A549 (cell line): ENCODE results near the gene GZMM.

Source experiments
- EP300 ChIP-seq, 2 experiments: fragments of >200 bp; sonication (Bioruptor Twin); formaldehyde crosslinking; IDR thresholded peaks; 2 replicates in 1 of 2; 3 replicates in 1 of 2; pipeline ENCODE4 v1.6.1; 2016 to 2017
- HOXB13 ChIP-seq: fragments of 250-450 bp; sonication (Bioruptor Pico); IDR thresholded peaks from 2 replicates; pipeline ENCODE4 v1.5.0; 2020; ENCODE audit warnings: low read depth, mild to moderate bottlenecking, moderate library complexity
- JUN ChIP-seq, 2 experiments: fragments of >200 bp; sonication (Bioruptor Twin); formaldehyde crosslinking; IDR thresholded peaks; 2 replicates in 1 of 2; 3 replicates in 1 of 2; pipeline ENCODE4 v1.6.1; 2016 to 2017
- JUNB ChIP-seq: fragments of >200 bp; sonication (Bioruptor Twin); formaldehyde crosslinking; IDR thresholded peaks from 2 replicates; pipeline ENCODE4 v1.6.1; 2016
- NFE2L2 ChIP-seq: fragments of 150-350 bp; conservative IDR thresholded peaks from 2 replicates; pipeline ENCODE4 v1.6.1; 2014; ENCODE audit warnings: low read length
- SREBF2 ChIP-seq: fragments of 450-650 bp; IDR thresholded peaks from 2 replicates; pipeline ENCODE4 v1.6.1; 2014; ENCODE audit warnings: mild to moderate bottlenecking, moderate library complexity
- ZC3H11A ChIP-seq: fragments of 450-650 bp; IDR thresholded peaks from 2 replicates; pipeline ENCODE4 v1.6.1; 2014; ENCODE audit warnings: antibody characterized with exemption, mild to moderate bottlenecking
- TF ChIP-seq, protein P1 (sequence below): fragments of >200 bp; sonication (Bioruptor Twin); formaldehyde crosslinking; IDR thresholded peaks from 3 replicates; pipeline ENCODE4 v1.5.1; 2016
- TF ChIP-seq, protein P2 (sequence below): fragments of 450-650 bp; IDR thresholded peaks from 2 replicates; pipeline ENCODE4 v1.6.1; 2014; ENCODE audit warnings: antibody characterized with exemption

- TF ChIP-seq, protein P1, sequence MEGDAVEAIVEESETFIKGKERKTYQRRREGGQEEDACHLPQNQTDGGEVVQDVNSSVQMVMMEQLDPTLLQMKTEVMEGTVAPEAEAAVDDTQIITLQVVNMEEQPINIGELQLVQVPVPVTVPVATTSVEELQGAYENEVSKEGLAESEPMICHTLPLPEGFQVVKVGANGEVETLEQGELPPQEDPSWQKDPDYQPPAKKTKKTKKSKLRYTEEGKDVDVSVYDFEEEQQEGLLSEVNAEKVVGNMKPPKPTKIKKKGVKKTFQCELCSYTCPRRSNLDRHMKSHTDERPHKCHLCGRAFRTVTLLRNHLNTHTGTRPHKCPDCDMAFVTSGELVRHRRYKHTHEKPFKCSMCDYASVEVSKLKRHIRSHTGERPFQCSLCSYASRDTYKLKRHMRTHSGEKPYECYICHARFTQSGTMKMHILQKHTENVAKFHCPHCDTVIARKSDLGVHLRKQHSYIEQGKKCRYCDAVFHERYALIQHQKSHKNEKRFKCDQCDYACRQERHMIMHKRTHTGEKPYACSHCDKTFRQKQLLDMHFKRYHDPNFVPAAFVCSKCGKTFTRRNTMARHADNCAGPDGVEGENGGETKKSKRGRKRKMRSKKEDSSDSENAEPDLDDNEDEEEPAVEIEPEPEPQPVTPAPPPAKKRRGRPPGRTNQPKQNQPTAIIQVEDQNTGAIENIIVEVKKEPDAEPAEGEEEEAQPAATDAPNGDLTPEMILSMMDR = no peak
- TF ChIP-seq JUNB (no peak), NFE2L2 (no peak), EP300 (IDR thresholded peaks at IDR 0.05) (no peak), JUN (IDR thresholded peaks at IDR 0.05) (no peak), HOXB13 (CRISPR knock-in tag) (no peak), ZC3H11A (no peak), SREBF2 (no peak)
- TF ChIP-seq, protein P2, sequence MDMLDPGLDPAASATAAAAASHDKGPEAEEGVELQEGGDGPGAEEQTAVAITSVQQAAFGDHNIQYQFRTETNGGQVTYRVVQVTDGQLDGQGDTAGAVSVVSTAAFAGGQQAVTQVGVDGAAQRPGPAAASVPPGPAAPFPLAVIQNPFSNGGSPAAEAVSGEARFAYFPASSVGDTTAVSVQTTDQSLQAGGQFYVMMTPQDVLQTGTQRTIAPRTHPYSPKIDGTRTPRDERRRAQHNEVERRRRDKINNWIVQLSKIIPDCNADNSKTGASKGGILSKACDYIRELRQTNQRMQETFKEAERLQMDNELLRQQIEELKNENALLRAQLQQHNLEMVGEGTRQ = no peak
Measured at GRCh38 chr19:496986-497385, 46.9 kb upstream of the GZMM start.
